ENCODE measurements around the gene LRTM2.

The LRTM2 gene

GRCh38 chr12:1830981-1831963, 10.9 kb downstream of the LRTM2 start:
- TF ChIP-seq ZC3H10 (CRISPR knock-in tag; IDR thresholded peaks at IDR 0.05) (no peak), ZNF70 (CRISPR knock-in tag; IDR thresholded peaks at IDR 0.05) (no peak), TOX (CRISPR knock-in tag; IDR thresholded peaks at IDR 0.05; ENCODE audit: borderline replicate concordance) (no peak), CSDC2 (CRISPR knock-in tag; IDR thresholded peaks at IDR 0.05) (no peak), CSRNP3 (CRISPR knock-in tag; IDR thresholded peaks at IDR 0.05) (no peak), BACH2 (CRISPR knock-in tag; IDR thresholded peaks at IDR 0.05; ENCODE audit: borderline replicate concordance) (no peak), TSHZ2 (CRISPR knock-in tag; IDR thresholded peaks at IDR 0.05) (no peak), PATZ1 (CRISPR knock-in tag; IDR thresholded peaks at IDR 0.05; ENCODE audit: borderline replicate concordance) (no peak), ZNF565 (CRISPR knock-in tag; conservative IDR thresholded peaks at IDR 0.05; ENCODE audit: low read depth) (no peak), RARB (CRISPR knock-in tag; IDR thresholded peaks at IDR 0.05) (no peak), ESRRG (CRISPR knock-in tag; IDR thresholded peaks at IDR 0.05) (no peak), OSR1 (CRISPR knock-in tag; IDR thresholded peaks at IDR 0.05) (no peak), ARNTL (CRISPR knock-in tag; IDR thresholded peaks at IDR 0.05; ENCODE audit: borderline replicate concordance, low read depth) (no peak), GLIS3 (CRISPR knock-in tag; IDR thresholded peaks at IDR 0.05) (no peak), POU6F1 (CRISPR knock-in tag; IDR thresholded peaks at IDR 0.05; ENCODE audit: borderline replicate concordance, low read depth) (no peak), TCF4 (CRISPR knock-in tag; IDR thresholded peaks at IDR 0.05; ENCODE audit: borderline replicate concordance) (no peak), ZNF8 (CRISPR knock-in tag; IDR thresholded peaks at IDR 0.05) (no peak), SNAI2 (CRISPR knock-in tag; IDR thresholded peaks at IDR 0.05) (no peak), ZFP30 (CRISPR knock-in tag; IDR thresholded peaks at IDR 0.05) (no peak)
- TF ChIP-seq, protein P1, sequence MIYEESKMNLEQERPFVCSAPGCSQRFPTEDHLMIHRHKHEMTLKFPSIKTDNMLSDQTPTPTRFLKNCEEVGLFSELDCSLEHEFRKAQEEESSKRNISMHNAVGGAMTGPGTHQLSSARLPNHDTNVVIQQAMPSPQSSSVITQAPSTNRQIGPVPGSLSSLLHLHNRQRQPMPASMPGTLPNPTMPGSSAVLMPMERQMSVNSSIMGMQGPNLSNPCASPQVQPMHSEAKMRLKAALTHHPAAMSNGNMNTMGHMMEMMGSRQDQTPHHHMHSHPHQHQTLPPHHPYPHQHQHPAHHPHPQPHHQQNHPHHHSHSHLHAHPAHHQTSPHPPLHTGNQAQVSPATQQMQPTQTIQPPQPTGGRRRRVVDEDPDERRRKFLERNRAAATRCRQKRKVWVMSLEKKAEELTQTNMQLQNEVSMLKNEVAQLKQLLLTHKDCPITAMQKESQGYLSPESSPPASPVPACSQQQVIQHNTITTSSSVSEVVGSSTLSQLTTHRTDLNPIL (CRISPR knock-in tag; IDR thresholded peaks at IDR 0.05; ENCODE audit: low read depth): no peak
- ATAC-seq: peak; percentile 33; the same call in 2 of the 3 replicates

DNA sequence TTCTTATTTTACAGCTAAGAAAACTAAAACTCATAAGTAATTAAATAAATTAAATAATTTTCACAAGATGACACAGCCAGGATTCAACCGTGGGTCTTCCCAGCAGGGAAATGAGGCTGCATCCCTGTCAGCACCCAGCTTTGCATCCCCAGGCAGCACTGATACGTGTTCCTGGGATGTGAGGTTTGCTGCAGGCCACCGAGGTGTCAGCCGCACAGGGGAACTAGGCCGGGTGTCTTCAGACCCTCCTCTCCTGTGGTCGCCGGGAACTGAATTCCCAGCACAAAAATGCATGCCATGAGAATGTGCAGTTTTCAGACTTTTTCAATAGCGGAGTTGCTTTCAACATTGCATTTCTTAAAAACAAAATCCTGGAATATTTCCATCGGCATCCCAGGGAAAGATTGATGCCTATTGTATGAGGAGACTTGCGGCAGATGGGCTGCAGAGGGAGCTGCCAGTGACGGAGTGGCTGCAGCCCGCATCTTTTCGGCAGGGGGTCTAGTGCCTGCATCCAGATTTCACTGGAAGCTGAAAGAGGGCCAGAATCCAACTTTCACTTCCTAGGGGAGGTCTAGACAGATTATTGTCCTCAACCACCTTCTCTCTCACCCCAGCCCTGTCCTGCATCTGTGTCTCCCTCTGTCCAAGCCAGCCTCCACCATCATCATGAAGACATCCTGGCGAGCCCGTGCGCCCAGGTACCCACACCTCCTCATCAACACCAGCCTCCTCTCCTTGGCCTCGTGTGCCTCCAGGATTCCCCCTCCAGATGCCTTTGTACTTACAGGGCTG, 12.6 kb downstream of the LRTM2 start:
- TF ChIP-seq ESRRG (CRISPR knock-in tag; IDR thresholded peaks at IDR 0.05) (no peak), ZNF8 (CRISPR knock-in tag; IDR thresholded peaks at IDR 0.05) (no peak), ZNF565 (CRISPR knock-in tag; conservative IDR thresholded peaks at IDR 0.05; ENCODE audit: low read depth) (no peak), ISL1 (CRISPR knock-in tag; IDR thresholded peaks at IDR 0.05) (no peak), ZC3H10 (CRISPR knock-in tag; IDR thresholded peaks at IDR 0.05) (no peak), CSDC2 (CRISPR knock-in tag; IDR thresholded peaks at IDR 0.05) (no peak), GLIS3 (CRISPR knock-in tag; IDR thresholded peaks at IDR 0.05) (no peak), TOX (CRISPR knock-in tag; IDR thresholded peaks at IDR 0.05; ENCODE audit: borderline replicate concordance) (no peak), PATZ1 (CRISPR knock-in tag; IDR thresholded peaks at IDR 0.05; ENCODE audit: borderline replicate concordance) (no peak)
- ATAC-seq: no peak

Measured in SK-N-SH treated with all-trans-retinoic acid at 6 μM for 48 hours (cell line).